KMS-11 (cell line): ENCODE results near the gene FBXO45.
"Not testable (repeated sequence)": the region's sequence is repeated elsewhere in the genome, so short reads cannot be mapped to it uniquely, and the experiment has no call there.

ENCODE experiments used
- H2AFZ ChIP-seq: fragments of 200-600 bp; sonication (generic); 2 replicates; pipeline ENCODE4 v1.6.1; 2016; ENCODE audit warnings: antibody characterized with exemption, mixed run types, low read depth
- H3K27ac ChIP-seq: fragments of 200-600 bp; sonication (generic); 2 replicates; pipeline ENCODE4 v1.6.1; 2016; ENCODE audit warnings: mild to moderate bottlenecking, mixed run types
- H3K27me3 ChIP-seq: fragments of 200-600 bp; sonication (generic); 2 replicates; pipeline ENCODE4 v1.6.1; 2017; ENCODE audit warnings: mild to moderate bottlenecking, low read depth, mixed run types, moderate library complexity; ENCODE audit not compliant: insufficient read depth
- H3K36me3 ChIP-seq: fragments of 200-600 bp; sonication (generic); 2 replicates; pipeline ENCODE4 v1.6.1; 2017; ENCODE audit warnings: mild to moderate bottlenecking, mixed run types; ENCODE audit not compliant: insufficient read depth
- H3K4me1 ChIP-seq: fragments of 200-600 bp; sonication (generic); 2 replicates; pipeline ENCODE4 v1.6.1; 2016; ENCODE audit warnings: mild to moderate bottlenecking, low read depth, mixed run types; ENCODE audit not compliant: poor library complexity, severe bottlenecking
- H3K4me2 ChIP-seq: fragments of 200-600 bp; sonication (generic); 2 replicates; pipeline ENCODE4 v1.7.0; 2016; ENCODE audit warnings: mild to moderate bottlenecking, mixed run types
- H3K4me3 ChIP-seq: fragments of 200-600 bp; sonication (generic); IDR thresholded peaks from 2 replicates; pipeline ENCODE4 v1.6.1; 2017; ENCODE audit warnings: low read depth, low read length, mixed read lengths; ENCODE audit not compliant: insufficient read depth
- H3K79me2 ChIP-seq: fragments of 200-600 bp; sonication (generic); 2 replicates; pipeline ENCODE4 v1.6.1; 2016; ENCODE audit warnings: low read depth, mixed run types; ENCODE audit not compliant: insufficient read depth
- H3K9ac ChIP-seq: fragments of 200-600 bp; sonication (generic); 2 replicates; pipeline ENCODE4 v1.6.1; 2016; ENCODE audit warnings: mild to moderate bottlenecking, mixed run types
- H4K20me1 ChIP-seq: fragments of 200-600 bp; sonication (generic); 2 replicates; pipeline ENCODE4 v1.6.1; 2016; ENCODE audit warnings: mild to moderate bottlenecking, mixed run types; ENCODE audit not compliant: insufficient read depth
- CTCF ChIP-seq: fragments of 200-600 bp; sonication (generic); conservative IDR thresholded peaks from 2 replicates; pipeline ENCODE4 v1.6.1; 2017; ENCODE audit warnings: low read depth, mild to moderate bottlenecking, antibody characterized with exemption, low read length, moderate library complexity, mixed read lengths

Gene FBXO45

GRCh38 chr3:196572389-196572788, 3.9 kb downstream of the FBXO45 start:
- no peak for TF ChIP-seq CTCF
- no peak overlapping the region for H3K4me2 ChIP-seq

GRCh38 chr3:196585044-196585757, 16.7 kb downstream of the FBXO45 start:
- Histone ChIP-seq H3K36me3 (no peaks in the 10 kb centered on the region), H3K27me3 (no peaks in the 10 kb centered on the region), H3K27ac (no peak overlapping the region), H3K4me1 (no peaks in the 10 kb centered on the region), H2AFZ (no peak overlapping the region), H4K20me1 (no peaks in the 10 kb centered on the region), H3K9ac (no peak overlapping the region), H3K4me3 (no peak overlapping the region), H3K4me2 (no peak overlapping the region), H3K79me2 (no peaks in the 10 kb centered on the region; the same call in 1 of the 2 replicates)
- no peak for TF ChIP-seq CTCF

More at GRCh38 chr3:196572389-196572788, 3.9 kb downstream of the FBXO45 start:
- H4K20me1 ChIP-seq: peaks cover 4% of the 10 kb centered on the region; the same call in 1 of the 2 replicates
- H3K79me2 ChIP-seq: peaks cover 69% of the 10 kb centered on the region
- H3K9ac ChIP-seq: no peak overlapping the region
- no peaks in the 10 kb centered on the region for H3K36me3 ChIP-seq
- H3K4me1 ChIP-seq: peaks cover 10% of the 10 kb centered on the region
- no peaks in the 10 kb centered on the region for H3K27me3 ChIP-seq
- no peak overlapping the region for H3K4me3 ChIP-seq
- no peak overlapping the region for H2AFZ ChIP-seq
- H3K27ac ChIP-seq: no peak overlapping the region

- H2AFZ ChIP-seq: no peak overlapping the region
- no peaks in the 10 kb centered on the region for H3K36me3 ChIP-seq
- no peak overlapping the region for H3K9ac ChIP-seq
- no peaks in the 10 kb centered on the region for H3K27me3 ChIP-seq
- no peak overlapping the region for H3K27ac ChIP-seq
- no peaks in the 10 kb centered on the region for H3K79me2 ChIP-seq
- TF ChIP-seq CTCF: no peak
- H4K20me1 ChIP-seq: no peaks in the 10 kb centered on the region
- no peak overlapping the region for H3K4me2 ChIP-seq
- no peak overlapping the region for H3K4me3 ChIP-seq
- H3K4me1 ChIP-seq: no peaks in the 10 kb centered on the region
Observed at GRCh38 chr3:196590279-196590678, 21.8 kb downstream of the FBXO45 start.

- H3K4me2 ChIP-seq: no peak overlapping the region
- H3K4me1 ChIP-seq: no peaks in the 10 kb centered on the region
- no peak overlapping the region; the same call in 1 of the 2 replicates for H3K27ac ChIP-seq
- H3K9ac ChIP-seq: no peak overlapping the region
- TF ChIP-seq CTCF: no peak
- H3K4me3 ChIP-seq: no peak overlapping the region
- no peaks in the 10 kb centered on the region for H3K27me3 ChIP-seq
- no peaks in the 10 kb centered on the region for H3K79me2 ChIP-seq
- H3K36me3 ChIP-seq: no peaks in the 10 kb centered on the region
- H4K20me1 ChIP-seq: no peaks in the 10 kb centered on the region
- no peak overlapping the region; the same call in 1 of the 2 replicates for H2AFZ ChIP-seq
Observed at GRCh38 chr3:196596355-196596754, 27.9 kb downstream of the FBXO45 start.

- H4K20me1 ChIP-seq, H3K27ac ChIP-seq, H3K36me3 ChIP-seq, H3K27me3 ChIP-seq, H3K4me2 ChIP-seq, H2AFZ ChIP-seq, H3K4me3 ChIP-seq, H3K4me1 ChIP-seq, H3K79me2 ChIP-seq, H3K9ac ChIP-seq: not testable (repeated sequence)
Observed at GRCh38 chr3:196597971-196598733, 29.7 kb downstream of the FBXO45 start.
